RPMI8226 (cell line): Measurements from ENCODE around the gene VEPH1.
A peak's percentile ranks its signal among the peaks of the same experiment; 100 is the strongest.

Experiments
- DNase-seq: peaks from one replicate; pipeline ENCODE4 v3.0.0-alpha.2; 2015

Gene VEPH1

GRCh38 chr3:157294491-157294890 is 208.7 kb downstream of the VEPH1 start:
- DNase-seq: no peak

- DNase-seq: no peak
These were observed 212.4 kb downstream of the VEPH1 start for GRCh38 chr3:157290766-157291165.

DNA sequence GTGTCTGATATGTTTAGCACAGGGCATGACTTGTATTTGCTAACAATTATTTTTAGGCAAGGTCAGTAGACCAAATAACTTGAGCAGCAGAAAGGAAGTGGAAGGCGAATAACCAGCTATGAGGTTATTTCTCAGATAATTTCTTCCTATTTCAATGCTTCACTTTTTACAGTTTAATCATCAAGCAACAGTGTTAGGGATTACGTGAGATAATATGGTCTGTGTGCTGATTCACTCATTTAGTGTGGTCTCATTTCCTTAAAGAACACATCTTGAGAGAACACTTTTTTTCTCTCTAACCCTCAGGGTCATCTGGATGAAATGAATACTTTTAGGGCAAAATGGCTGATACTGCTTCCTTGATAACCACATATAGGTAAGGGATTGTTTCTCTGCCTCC is 217.2 kb downstream of the VEPH1 start:
- DNase-seq: no peak

- DNase-seq: no peak
These were observed 218.1 kb downstream of the VEPH1 start for GRCh38 chr3:157285141-157285540.

DNA sequence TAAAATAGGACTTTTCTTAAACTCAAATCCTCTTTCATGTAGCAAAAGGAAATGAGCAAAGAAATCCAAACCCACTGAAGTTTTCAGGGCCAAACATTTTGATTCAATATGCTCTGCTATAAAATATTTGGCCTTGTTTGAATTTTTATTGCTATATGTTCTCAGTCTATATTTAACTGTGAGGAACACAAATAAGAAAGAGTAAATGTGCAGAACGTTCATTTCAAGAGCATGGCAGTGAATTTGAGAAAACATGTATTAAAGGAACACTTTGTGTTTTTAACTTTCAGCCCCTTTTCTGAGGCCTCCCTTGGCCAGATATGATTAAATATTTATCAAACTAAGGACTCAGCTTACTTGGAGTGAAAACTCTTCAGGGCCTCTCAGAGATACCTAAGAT is 218.5 kb downstream of the VEPH1 start:
- DNase-seq: no peak

DNA sequence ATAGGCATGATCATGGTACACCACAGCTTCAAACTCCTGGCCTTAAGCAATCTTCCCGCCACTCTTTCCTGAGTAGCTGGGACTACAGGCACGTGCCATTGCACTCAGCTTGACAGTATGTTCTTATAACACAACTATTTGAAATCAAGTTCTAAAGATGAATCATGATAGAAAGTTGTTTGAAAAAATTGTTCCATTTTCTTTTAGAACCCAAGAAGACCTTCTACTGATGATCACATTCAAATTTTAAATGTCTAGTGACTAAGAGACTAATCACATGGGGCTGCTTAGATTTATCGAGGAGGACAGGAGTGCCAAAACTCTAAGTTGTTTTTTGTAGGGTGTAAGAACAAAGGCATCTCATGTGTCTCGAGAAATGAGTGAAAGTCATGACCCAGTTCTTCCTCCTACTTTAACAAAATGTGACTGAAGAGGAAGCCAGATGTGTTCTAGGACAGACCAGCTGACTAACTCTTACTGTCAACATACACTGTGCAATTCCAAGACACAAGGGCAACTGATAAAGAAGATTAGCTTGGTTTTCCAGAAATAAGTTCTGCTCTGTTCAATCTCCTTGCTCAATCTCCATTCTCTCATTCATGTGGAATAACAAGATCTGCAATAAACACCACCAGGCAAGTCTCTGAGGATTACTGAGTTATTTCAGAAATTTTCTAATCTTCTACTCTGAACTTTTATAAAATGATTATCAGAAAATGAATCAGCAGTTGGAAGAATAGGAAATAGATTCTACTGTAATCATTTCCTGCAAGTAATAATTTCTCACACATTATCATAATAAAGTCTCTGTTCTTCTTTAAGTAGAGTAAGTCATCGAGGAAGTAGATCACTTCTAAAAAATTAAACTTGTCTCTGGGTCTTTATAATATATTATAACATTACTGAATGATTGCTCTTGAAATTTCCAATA is 220.7 kb downstream of the VEPH1 start:
- DNase-seq: no peak

- no peak for DNase-seq
These were observed 222.4 kb downstream of the VEPH1 start for GRCh38 chr3:157280786-157281185.

DNA sequence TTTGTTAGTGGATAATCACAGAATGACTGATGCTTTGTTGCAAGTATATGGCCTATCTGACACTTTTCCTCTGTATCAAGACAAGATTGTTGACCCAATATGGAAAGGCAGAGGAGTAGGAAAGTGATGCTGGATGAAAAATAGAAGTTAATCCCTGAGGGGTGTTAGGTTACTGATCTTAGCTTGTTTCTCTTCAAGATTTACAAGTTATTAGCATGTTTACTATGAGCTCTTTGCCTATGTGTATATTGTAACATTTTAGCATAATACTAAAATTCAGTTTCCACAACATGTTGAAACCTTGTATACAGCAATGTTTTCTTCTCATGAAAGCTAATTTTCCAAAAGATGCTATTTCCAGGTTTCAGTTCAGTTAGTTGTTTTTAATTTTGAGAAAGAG is 222.9 kb downstream of the VEPH1 start:
- no peak for DNase-seq

DNA sequence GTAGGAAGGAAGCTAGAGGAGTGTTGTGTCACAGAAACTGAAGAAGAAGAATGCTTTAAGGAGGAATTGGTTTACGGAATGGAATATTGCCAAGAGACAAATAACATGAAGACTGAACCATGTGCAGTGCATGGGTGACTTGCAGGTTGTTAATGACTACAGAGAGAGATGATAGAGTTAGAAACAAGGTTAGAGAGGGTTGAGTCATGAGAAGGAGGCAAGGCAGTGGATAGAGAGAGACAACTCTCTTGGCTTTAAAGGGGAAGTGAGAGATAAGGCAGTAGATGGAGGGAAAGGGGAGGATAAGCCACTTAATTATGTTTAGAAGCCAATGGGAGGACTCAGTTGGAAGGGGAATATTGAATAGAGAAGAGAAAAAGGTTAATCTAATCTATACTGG is 224.0 kb downstream of the VEPH1 start:
- no peak for DNase-seq

DNA sequence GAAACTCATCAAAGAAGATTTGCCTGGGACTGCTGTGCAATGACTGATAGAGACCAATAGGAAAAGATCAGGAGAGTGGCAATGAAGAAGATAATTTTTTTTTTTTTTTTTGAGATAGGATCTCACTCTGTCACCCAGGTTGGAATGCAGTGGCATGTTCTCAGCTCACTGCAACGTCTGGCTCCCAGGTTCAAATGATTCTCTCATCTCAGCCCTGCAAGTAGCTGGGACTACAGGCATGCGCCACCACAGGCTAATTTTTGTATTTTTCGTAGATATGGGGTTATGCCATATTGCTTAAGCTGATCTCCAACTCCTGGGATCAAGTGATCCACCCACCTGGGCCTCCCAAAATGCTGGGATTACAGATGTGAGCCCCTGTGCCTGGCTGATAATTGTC is 226.4 kb downstream of the VEPH1 start:
- DNase-seq: no peak

- no peak for DNase-seq
These were observed 227.4 kb downstream of the VEPH1 start for GRCh38 chr3:157275832-157276231.

DNA sequence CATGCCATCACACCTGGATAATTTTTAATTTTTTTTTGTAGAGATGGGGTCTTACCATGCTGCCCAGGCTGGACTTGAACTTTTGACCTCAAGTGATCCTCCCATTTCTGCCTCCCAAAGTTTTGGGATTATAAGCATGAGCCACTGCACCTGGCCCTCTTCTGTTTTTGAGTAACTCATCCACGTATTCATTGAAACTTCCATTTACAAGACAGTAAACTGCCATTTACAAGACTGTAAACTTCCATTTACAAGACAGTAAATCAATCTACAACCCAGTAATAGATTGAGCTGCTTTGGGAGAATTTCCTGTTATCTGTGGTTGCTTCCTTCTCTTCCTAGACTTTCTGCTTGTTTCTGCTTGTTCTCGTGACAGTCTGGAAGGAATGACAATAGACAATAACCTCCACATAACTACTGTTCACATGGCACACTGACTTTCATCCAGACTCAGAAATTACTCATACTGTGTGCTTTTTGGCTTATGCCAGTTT is 228.5 kb downstream of the VEPH1 start:
- DNase-seq: no peak

- no peak for DNase-seq
These were observed 231.8 kb downstream of the VEPH1 start for GRCh38 chr3:157271283-157271882.

GRCh38 chr3:157268026-157268425 is 235.2 kb downstream of the VEPH1 start:
- DNase-seq: no peak

GRCh38 chr3:157265931-157266330 is 237.3 kb downstream of the VEPH1 start:
- DNase-seq: no peak

GRCh38 chr3:157263027-157263426 is 240.2 kb downstream of the VEPH1 start:
- DNase-seq: no peak

- no peak for DNase-seq
These were observed 242.2 kb downstream of the VEPH1 start for GRCh38 chr3:157261000-157261399.

- no peak for DNase-seq
These were observed 243.4 kb downstream of the VEPH1 start for GRCh38 chr3:157259825-157260224.

DNA sequence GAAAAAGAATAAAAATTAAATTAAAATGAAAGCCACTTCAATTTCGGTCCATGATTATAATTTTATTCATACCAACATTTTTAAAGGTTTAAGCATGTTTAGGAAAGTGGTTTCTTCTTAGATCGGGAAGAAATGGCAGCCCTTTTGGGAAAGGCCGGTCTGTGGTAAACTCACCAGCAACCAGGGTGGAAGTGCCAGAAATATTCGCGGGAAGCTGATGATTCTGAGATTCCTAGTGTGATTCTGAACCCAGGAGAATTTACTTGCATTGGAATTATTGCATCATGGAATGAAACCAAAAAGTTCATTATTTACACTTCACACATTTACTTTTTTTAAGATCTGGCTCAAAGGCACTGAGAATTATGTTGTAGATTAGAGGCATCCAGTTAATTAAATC is 246.1 kb downstream of the VEPH1 start:
- DNase-seq: no peak

GRCh38 chr3:157255797-157256196 is 247.4 kb downstream of the VEPH1 start:
- no peak for DNase-seq

GRCh38 chr3:157251685-157252084 is 251.5 kb downstream of the VEPH1 start:
- no peak for DNase-seq

DNA sequence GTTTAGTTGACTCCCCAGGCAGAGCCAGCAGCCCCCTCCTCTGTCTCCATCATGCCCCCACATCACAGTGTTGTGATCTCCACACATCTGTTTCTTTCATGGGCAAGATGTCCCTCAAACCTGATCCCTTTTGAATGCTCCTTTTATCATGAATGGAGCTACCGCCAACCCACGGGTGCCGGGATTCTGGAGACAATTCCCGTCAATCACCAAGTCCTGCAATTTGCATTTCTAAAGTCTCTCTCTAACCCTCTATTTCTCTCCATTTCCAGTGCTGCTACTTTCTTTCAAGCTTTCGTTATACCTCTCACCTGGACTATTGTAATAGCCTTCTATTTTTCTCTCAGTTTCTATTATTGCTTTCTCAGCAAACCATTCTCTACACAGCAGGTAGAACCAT is 253.6 kb downstream of the VEPH1 start:
- DNase-seq: no peak

DNA sequence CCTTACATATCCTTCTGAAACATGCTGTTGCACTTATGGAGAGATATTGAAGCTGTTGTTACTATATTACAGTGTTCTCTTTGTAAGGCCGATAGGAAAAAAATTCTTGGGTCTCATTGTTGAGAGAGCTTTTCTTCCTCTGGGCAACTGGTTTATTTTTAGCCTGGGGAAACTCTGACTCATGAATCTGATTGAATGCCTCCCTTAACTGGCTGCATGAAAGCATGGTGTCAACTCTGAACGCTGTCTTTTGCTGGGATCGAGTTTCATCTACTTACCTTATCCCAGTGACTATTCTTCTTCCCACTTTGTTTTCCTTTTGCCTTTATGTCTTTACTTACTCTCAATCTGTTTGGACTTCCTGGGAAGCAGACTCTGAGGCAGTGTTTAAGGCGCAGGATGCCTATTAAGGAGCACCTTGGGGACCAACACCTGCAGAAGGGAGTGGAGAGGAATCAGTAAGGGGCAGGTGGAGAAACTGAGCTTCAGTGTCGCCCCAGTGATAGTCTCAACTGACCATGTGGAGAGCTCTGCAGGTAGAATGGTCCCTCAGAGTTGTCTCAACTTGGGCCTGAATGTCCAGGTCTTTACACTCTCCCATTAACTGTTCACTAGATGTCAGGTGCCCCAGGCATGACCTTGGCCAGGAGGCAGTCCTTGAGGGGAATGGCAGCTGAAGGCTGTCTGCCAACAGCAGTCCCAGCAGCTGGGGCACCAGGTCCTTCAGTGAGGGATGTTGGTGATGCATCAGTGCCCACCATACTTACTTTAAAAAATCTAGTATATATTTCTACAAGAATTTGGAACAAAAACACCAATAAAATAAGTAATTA is 254.4 kb downstream of the VEPH1 start:
- DNase-seq: peak; percentile 32
